Stomach (tissue), 4 donors: ENCODE measurements around the gene ANAPC5.

Experiments
- POLR2A ChIP-seq, 4 donors: fragments of 450-650 bp; IDR thresholded peaks; one replicate each; pipeline ENCODE4 v1.6.1; 2016; ENCODE audit warnings: antibody characterized with exemption in 4 of 4, control low read depth in 2 of 4, mild to moderate bottlenecking in 1 of 4, moderate library complexity in 1 of 4
- POLR2AphosphoS5 ChIP-seq, 3 donors: sonication (generic); formaldehyde crosslinking; IDR thresholded peaks; one replicate each; pipeline ENCODE4 v1.6.1; 2016; ENCODE audit warnings: antibody characterized with exemption in 3 of 3
- TF ChIP-seq, protein P1 (sequence below), 7 experiments: fragments of 450-650 bp in 4 of 7; fragments of 200-600 bp in 3 of 7; sonication (generic) in 3 of 7; IDR thresholded peaks; one replicate each; pipeline ENCODE4 v1.5.1; 2016 to 2019; ENCODE audit warnings: antibody characterized with exemption in 7 of 7, control low read depth in 2 of 7, mild to moderate bottlenecking in 1 of 7

DNA sequence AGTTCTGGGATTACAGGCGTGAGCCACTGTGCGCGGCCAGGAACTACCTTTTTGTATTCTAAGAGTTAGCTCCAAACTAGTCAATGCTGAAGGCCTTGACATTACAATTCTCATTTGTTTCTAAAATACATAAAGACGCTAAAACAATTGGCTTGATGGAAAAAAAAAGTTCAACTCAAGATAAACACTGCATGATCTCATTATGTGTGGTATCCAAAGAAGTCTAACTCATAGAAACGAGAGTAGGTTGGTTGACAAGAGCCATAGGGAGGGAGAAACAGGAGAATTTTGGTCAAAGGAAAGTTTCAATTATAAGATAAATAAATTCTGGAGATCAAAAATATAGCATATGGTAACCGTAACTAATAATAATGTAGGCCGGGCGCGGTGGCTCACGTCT lies 27.7 kb upstream of the ANAPC5 start:
- TF ChIP-seq POLR2A (IDR thresholded peaks at IDR 0.05) = no peak
- TF ChIP-seq, protein P1, sequence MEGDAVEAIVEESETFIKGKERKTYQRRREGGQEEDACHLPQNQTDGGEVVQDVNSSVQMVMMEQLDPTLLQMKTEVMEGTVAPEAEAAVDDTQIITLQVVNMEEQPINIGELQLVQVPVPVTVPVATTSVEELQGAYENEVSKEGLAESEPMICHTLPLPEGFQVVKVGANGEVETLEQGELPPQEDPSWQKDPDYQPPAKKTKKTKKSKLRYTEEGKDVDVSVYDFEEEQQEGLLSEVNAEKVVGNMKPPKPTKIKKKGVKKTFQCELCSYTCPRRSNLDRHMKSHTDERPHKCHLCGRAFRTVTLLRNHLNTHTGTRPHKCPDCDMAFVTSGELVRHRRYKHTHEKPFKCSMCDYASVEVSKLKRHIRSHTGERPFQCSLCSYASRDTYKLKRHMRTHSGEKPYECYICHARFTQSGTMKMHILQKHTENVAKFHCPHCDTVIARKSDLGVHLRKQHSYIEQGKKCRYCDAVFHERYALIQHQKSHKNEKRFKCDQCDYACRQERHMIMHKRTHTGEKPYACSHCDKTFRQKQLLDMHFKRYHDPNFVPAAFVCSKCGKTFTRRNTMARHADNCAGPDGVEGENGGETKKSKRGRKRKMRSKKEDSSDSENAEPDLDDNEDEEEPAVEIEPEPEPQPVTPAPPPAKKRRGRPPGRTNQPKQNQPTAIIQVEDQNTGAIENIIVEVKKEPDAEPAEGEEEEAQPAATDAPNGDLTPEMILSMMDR (IDR thresholded peaks at IDR 0.05) = no peak
- TF ChIP-seq POLR2AphosphoS5 (IDR thresholded peaks at IDR 0.05) = no peak
